Astrocyte (in vitro differentiated cells and primary cell): ENCODE measurements around the gene AMZ1.

ENCODE experiments used
- EZH2 ChIP-seq: IDR thresholded peaks from 2 replicates; pipeline ENCODE4 v1.6.1; 2012; ENCODE audit warnings: mild to moderate bottlenecking, low read length, inconsistent platforms; ENCODE audit not compliant: insufficient read depth
- TF ChIP-seq, protein P1 (sequence below): IDR thresholded peaks from 2 replicates; pipeline ENCODE4 v1.5.1; 2011; ENCODE audit warnings: low read depth, mild to moderate bottlenecking, inconsistent platforms, low read length, moderate library complexity; ENCODE audit not compliant: insufficient read depth

- TF ChIP-seq, protein P1, sequence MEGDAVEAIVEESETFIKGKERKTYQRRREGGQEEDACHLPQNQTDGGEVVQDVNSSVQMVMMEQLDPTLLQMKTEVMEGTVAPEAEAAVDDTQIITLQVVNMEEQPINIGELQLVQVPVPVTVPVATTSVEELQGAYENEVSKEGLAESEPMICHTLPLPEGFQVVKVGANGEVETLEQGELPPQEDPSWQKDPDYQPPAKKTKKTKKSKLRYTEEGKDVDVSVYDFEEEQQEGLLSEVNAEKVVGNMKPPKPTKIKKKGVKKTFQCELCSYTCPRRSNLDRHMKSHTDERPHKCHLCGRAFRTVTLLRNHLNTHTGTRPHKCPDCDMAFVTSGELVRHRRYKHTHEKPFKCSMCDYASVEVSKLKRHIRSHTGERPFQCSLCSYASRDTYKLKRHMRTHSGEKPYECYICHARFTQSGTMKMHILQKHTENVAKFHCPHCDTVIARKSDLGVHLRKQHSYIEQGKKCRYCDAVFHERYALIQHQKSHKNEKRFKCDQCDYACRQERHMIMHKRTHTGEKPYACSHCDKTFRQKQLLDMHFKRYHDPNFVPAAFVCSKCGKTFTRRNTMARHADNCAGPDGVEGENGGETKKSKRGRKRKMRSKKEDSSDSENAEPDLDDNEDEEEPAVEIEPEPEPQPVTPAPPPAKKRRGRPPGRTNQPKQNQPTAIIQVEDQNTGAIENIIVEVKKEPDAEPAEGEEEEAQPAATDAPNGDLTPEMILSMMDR, result no peak
- TF ChIP-seq EZH2, result no peak
These were observed 17.5 kb downstream of the AMZ1 start for GRCh38 chr7:2705371-2706096.
